GM23338 (cell line): Measurements from ENCODE around the gene SOD3. TPM values are rescaled to one million over a fixed set of nuclear protein-coding genes. Genes with fewer than 3 reads are reported as not detected.

Experiments
- ATAC-seq: fragments of 200-7000 bp; cut with Tn5 transposase; 3 replicates; pipeline ENCODE4 v1.9.1; 2020
- DNase-seq: peaks from one replicate; pipeline ENCODE4 v3.0.0-alpha.2; 2015; ENCODE audit warnings: low spot score
- H2AFZ ChIP-seq: fragments of 200-600 bp; sonication (generic); 2 replicates; pipeline ENCODE4 v1.8.0; 2016; ENCODE audit warnings: antibody characterized with exemption, mild to moderate bottlenecking, moderate library complexity
- H3F3A ChIP-seq: fragments of 200-600 bp; sonication (generic); replicated peaks from 2 replicates; pipeline ENCODE4 v1.8.0; 2017; ENCODE audit warnings: antibody characterized with exemption, mixed run types, low read depth
- H3K27ac ChIP-seq: fragments of 200-600 bp; sonication (generic); 2 replicates; pipeline ENCODE4 v1.6.1; 2016; ENCODE audit warnings: low read depth
- H3K27me3 ChIP-seq: fragments of 200-600 bp; sonication (generic); 2 replicates; pipeline ENCODE4 v1.8.0; 2016; ENCODE audit warnings: mild to moderate bottlenecking, mixed run types, moderate library complexity; ENCODE audit not compliant: insufficient read depth
- H3K36me3 ChIP-seq: fragments of 200-600 bp; sonication (generic); 2 replicates; pipeline ENCODE4 v1.8.0; 2016; ENCODE audit warnings: mild to moderate bottlenecking; ENCODE audit not compliant: insufficient read depth
- H3K4me1 ChIP-seq: fragments of 200-600 bp; sonication (generic); 2 replicates; pipeline ENCODE4 v1.8.0; 2016; ENCODE audit warnings: mild to moderate bottlenecking, moderate library complexity; ENCODE audit not compliant: insufficient read depth
- H3K4me2 ChIP-seq: fragments of 200-600 bp; sonication (generic); 2 replicates; pipeline ENCODE4 v1.7.1; 2017; ENCODE audit warnings: mixed run types
- H3K4me3 ChIP-seq: fragments of 200-600 bp; sonication (generic); 2 replicates; pipeline ENCODE4 v1.6.1; 2016; ENCODE audit warnings: mixed run types
- H3K79me2 ChIP-seq: fragments of 200-600 bp; sonication (generic); replicated peaks from 2 replicates; pipeline ENCODE4 v1.8.0; 2017; ENCODE audit warnings: mild to moderate bottlenecking; ENCODE audit not compliant: insufficient read depth
- H3K9me2 ChIP-seq: fragments of 200-600 bp; sonication (generic); 2 replicates; pipeline ENCODE4 v1.8.0; 2017; ENCODE audit not compliant: insufficient read depth
- H4K20me1 ChIP-seq: fragments of 200-600 bp; sonication (generic); replicated peaks from 2 replicates; pipeline ENCODE4 v1.8.0; 2017; ENCODE audit warnings: mild to moderate bottlenecking; ENCODE audit not compliant: insufficient read depth
- H3K27ac Mint-ChIP-seq: 2 replicates; pipeline ENCODE4 v1.8.0; 2020; ENCODE audit warnings: inconsistent platforms, mild to moderate bottlenecking, moderate library complexity, mixed read lengths
- H3K27me3 Mint-ChIP-seq: 3 replicates; pipeline ENCODE4 v1.8.0; 2022; ENCODE audit warnings: low read depth, mild to moderate bottlenecking, moderate library complexity, mixed read lengths, inconsistent platforms; ENCODE audit not compliant: insufficient read depth, poor library complexity
- H3K36me3 Mint-ChIP-seq: 3 replicates; pipeline ENCODE4 v1.8.0; 2021; ENCODE audit warnings: low read depth, mild to moderate bottlenecking, inconsistent platforms, moderate library complexity, mixed read lengths
- H3K4me1 Mint-ChIP-seq: 3 replicates; pipeline ENCODE4 v1.8.0; 2020; ENCODE audit warnings: mild to moderate bottlenecking, inconsistent platforms, mixed read lengths
- H3K4me3 Mint-ChIP-seq: 3 replicates; pipeline ENCODE4 v1.8.0; 2021; ENCODE audit warnings: moderate library complexity, mild to moderate bottlenecking, inconsistent platforms, mixed read lengths
- H3K9me3 Mint-ChIP-seq: 3 replicates; pipeline ENCODE4 v1.8.0; 2020; ENCODE audit warnings: moderate library complexity, mild to moderate bottlenecking, inconsistent platforms, mixed read lengths
- JUNB ChIP-seq: IDR thresholded peaks from one replicate; pipeline ENCODE4 v1.6.1; 2016; ENCODE audit warnings: antibody characterized with exemption; ENCODE audit not compliant: unreplicated experiment
- NANOG ChIP-seq: IDR thresholded peaks from 2 replicates; pipeline ENCODE4 v1.6.1; 2016; ENCODE audit warnings: antibody characterized with exemption, borderline replicate concordance
- POLR2AphosphoS5 ChIP-seq: IDR thresholded peaks from 2 replicates; pipeline ENCODE4 v1.6.1; 2016; ENCODE audit warnings: antibody characterized with exemption, low read depth
- ZNF114 ChIP-seq: fragments of 250-450 bp; sonication (Bioruptor Pico); IDR thresholded peaks from 2 replicates; pipeline ENCODE4 v1.5.0; 2020; ENCODE audit warnings: mild to moderate bottlenecking, moderate library complexity
- polyA plus RNA-seq: library from polyadenylated mRNA; unstranded; fragments of >200 nt; fragmentation: Nextera tagmentation; extraction: Ambion mirVana; gene quantifications from 2 replicates; pipeline ENCODE4 v1.2.1, GENCODE V29; 2016
- total RNA-seq: library from RNA; depleted of rRNA; stranded (reverse); fragments of >200 nt; shearing (Covaris generic); gene quantifications from 2 replicates; pipeline ENCODE4 v1.2.3, GENCODE V29; 2014
- TF ChIP-seq, protein P1 (sequence below): fragments of 250-450 bp; sonication (Bioruptor Pico); IDR thresholded peaks from 2 replicates; pipeline ENCODE4 v1.5.0; 2020; ENCODE audit warnings: mild to moderate bottlenecking, moderate library complexity
- TF ChIP-seq, protein P2 (sequence below): IDR thresholded peaks from one replicate; pipeline ENCODE4 v1.6.1; 2018; ENCODE audit warnings: antibody characterized with exemption; ENCODE audit not compliant: unreplicated experiment

SOD3 gene
- total and polyA plus RNA-seq, 2 experiments from 2014 or later = 7.5 to 11.8 TPM

DNA sequence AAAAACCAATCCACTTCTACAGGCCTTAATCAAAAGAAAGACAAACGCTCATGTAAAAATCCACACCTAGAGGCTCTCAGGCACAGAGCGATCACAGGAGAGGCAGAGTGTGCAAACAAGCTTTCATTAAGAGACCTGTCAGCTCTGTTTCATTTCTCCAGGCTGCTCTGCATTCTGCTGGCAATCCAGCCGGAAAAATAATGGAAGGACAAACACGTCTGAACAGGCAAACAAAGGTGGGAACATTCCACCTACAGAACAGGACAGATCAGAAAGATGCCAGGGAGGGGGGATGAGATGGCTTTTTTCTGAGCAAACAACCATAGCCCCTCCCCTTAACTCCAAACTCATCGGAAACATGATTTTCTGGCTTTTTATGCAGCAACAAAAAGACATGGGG is 9.7 kb downstream of the SOD3 start (continued):
- TF ChIP-seq, protein P1, sequence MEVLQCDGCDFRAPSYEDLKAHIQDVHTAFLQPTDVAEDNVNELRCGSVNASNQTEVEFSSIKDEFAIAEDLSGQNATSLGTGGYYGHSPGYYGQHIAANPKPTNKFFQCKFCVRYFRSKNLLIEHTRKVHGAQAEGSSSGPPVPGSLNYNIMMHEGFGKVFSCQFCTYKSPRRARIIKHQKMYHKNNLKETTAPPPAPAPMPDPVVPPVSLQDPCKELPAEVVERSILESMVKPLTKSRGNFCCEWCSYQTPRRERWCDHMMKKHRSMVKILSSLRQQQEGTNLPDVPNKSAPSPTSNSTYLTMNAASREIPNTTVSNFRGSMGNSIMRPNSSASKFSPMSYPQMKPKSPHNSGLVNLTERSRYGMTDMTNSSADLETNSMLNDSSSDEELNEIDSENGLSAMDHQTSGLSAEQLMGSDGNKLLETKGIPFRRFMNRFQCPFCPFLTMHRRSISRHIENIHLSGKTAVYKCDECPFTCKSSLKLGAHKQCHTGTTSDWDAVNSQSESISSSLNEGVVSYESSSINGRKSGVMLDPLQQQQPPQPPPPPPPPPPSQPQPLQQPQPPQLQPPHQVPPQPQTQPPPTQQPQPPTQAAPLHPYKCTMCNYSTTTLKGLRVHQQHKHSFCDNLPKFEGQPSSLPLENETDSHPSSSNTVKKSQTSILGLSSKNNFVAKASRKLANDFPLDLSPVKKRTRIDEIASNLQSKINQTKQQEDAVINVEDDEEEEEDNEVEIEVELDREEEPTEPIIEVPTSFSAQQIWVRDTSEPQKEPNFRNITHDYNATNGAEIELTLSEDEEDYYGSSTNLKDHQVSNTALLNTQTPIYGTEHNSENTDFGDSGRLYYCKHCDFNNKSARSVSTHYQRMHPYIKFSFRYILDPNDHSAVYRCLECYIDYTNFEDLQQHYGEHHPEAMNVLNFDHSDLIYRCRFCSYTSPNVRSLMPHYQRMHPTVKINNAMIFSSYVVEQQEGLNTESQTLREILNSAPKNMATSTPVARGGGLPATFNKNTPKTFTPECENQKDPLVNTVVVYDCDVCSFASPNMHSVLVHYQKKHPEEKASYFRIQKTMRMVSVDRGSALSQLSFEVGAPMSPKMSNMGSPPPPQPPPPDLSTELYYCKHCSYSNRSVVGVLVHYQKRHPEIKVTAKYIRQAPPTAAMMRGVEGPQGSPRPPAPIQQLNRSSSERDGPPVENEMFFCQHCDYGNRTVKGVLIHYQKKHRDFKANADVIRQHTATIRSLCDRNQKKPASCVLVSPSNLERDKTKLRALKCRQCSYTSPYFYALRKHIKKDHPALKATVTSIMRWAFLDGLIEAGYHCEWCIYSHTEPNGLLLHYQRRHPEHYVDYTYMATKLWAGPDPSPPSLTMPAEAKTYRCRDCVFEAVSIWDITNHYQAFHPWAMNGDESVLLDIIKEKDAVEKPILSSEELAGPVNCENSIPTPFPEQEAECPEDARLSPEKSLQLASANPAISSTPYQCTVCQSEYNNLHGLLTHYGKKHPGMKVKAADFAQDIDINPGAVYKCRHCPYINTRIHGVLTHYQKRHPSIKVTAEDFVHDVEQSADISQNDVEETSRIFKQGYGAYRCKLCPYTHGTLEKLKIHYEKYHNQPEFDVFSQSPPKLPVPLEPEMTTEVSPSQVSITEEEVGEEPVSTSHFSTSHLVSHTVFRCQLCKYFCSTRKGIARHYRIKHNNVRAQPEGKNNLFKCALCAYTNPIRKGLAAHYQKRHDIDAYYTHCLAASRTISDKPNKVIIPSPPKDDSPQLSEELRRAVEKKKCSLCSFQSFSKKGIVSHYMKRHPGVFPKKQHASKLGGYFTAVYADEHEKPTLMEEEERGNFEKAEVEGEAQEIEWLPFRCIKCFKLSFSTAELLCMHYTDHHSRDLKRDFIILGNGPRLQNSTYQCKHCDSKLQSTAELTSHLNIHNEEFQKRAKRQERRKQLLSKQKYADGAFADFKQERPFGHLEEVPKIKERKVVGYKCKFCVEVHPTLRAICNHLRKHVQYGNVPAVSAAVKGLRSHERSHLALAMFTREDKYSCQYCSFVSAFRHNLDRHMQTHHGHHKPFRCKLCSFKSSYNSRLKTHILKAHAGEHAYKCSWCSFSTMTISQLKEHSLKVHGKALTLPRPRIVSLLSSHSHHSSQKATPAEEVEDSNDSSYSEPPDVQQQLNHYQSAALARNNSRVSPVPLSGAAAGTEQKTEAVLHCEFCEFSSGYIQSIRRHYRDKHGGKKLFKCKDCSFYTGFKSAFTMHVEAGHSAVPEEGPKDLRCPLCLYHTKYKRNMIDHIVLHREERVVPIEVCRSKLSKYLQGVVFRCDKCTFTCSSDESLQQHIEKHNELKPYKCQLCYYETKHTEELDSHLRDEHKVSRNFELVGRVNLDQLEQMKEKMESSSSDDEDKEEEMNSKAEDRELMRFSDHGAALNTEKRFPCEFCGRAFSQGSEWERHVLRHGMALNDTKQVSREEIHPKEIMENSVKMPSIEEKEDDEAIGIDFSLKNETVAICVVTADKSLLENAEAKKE (CRISPR knock-in tag) = no peak
- TF ChIP-seq NANOG = no peak
- no peak for TF ChIP-seq JUNB

DNA sequence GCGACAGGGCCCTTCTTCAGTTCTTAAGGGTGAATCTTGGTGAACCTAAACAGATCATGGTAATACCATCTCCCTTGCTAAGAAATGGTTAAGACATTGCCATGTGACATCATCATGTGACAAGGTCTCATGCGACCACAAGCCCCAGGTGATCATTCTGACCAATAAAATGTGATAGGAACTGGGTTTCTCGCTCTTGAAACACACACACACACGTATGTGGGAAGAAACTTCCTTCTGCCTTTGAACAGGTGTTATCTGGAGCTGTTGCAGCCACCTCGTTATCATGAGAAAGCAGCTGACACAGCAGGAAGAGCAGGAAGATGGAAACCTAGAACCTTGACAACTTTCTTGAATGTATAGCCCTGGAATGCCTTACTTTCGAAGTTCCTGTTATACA is 10.2 kb downstream of the SOD3 start:
- Histone ChIP-seq H3K4me1 (peaks cover 18% of the 10 kb centered on the region), H3K4me3 (no peak overlapping the region), H3K79me2 (no peaks in the 10 kb centered on the region), H3K27me3 (peaks cover 25% of the 10 kb centered on the region), H3K4me2 (peak overlapping the region; percentile 46; the same call in 1 of the 2 replicates), H4K20me1 (no peaks in the 10 kb centered on the region), H3F3A (peaks cover 5% of the 10 kb centered on the region; the same call in 1 of the 2 replicates), H3K36me3 (no peaks in the 10 kb centered on the region), H2AFZ (peak overlapping the region; percentile 72; the same call in 1 of the 2 replicates), H3K27ac (no peak overlapping the region), H3K9me2 (0 out of 2 replicates have a peak, but pooled peaks cover 2% of the 10 kb centered on the region)
- Mint-ChIP-seq H3K36me3 (peaks cover 4% of the 10 kb centered on the region; the same call in 1 of the 3 replicates), H3K9me3 (no peaks in the 10 kb centered on the region; the same call in 2 of the 3 replicates), H3K4me3 (no peak overlapping the region), H3K27me3 (peaks cover 18% of the 10 kb centered on the region), H3K27ac (no peak overlapping the region), H3K4me1 (peaks cover 46% of the 10 kb centered on the region)
- no peak for DNase-seq
- ATAC-seq = no peak
- TF ChIP-seq, protein P1 (CRISPR knock-in tag) = no peak
- TF ChIP-seq POLR2AphosphoS5 (no peak), ZNF114 (CRISPR knock-in tag) (no peak)
- TF ChIP-seq, protein P2, sequence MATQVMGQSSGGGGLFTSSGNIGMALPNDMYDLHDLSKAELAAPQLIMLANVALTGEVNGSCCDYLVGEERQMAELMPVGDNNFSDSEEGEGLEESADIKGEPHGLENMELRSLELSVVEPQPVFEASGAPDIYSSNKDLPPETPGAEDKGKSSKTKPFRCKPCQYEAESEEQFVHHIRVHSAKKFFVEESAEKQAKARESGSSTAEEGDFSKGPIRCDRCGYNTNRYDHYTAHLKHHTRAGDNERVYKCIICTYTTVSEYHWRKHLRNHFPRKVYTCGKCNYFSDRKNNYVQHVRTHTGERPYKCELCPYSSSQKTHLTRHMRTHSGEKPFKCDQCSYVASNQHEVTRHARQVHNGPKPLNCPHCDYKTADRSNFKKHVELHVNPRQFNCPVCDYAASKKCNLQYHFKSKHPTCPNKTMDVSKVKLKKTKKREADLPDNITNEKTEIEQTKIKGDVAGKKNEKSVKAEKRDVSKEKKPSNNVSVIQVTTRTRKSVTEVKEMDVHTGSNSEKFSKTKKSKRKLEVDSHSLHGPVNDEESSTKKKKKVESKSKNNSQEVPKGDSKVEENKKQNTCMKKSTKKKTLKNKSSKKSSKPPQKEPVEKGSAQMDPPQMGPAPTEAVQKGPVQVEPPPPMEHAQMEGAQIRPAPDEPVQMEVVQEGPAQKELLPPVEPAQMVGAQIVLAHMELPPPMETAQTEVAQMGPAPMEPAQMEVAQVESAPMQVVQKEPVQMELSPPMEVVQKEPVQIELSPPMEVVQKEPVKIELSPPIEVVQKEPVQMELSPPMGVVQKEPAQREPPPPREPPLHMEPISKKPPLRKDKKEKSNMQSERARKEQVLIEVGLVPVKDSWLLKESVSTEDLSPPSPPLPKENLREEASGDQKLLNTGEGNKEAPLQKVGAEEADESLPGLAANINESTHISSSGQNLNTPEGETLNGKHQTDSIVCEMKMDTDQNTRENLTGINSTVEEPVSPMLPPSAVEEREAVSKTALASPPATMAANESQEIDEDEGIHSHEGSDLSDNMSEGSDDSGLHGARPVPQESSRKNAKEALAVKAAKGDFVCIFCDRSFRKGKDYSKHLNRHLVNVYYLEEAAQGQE = no peak
